H1 (cell line): ENCODE results near the gene MAGI1. TPM values are rescaled to one million over a fixed set of nuclear protein-coding genes. Genes with fewer than 3 reads are reported as not detected.

Experiments
- KDM1A ChIP-seq: fragments of 200-600, 300-600 bp; sonication (generic); IDR thresholded peaks from 2 replicates; pipeline ENCODE4 v1.7.1; 2016; ENCODE audit warnings: mild to moderate bottlenecking, low read length, borderline replicate concordance
- polyA plus RNA-seq, 7 experiments: library from polyadenylated mRNA; depleted of rRNA in 3 of 7; stranded (reverse) in 5 of 7; unstranded in 2 of 7; fragments of >200 nt in 5 of 7; fragments of 200-250 nt in 2 of 7; gene quantifications; 1 replicate in 5 of 7; 2 replicates in 1 of 7; 4 replicates in 1 of 7; pipeline versions ENCODE4 v1.2.1 to v1.2.3, GENCODE V29; 2011 to 2013; ENCODE audit warnings: missing spikeins in 2 of 7, mixed read lengths in 2 of 7
- total RNA-seq: library from RNA; stranded (reverse); fragmentation: NEBNext Ultra II Directional; extraction: Animal tissue kit (Norgen Biotek cat#: 25700); gene quantifications from 2 replicates; pipeline ENCODE4 v1.2.1, GENCODE V29; 2021

The MAGI1 gene
- total and polyA plus RNA-seq, 2 of the 8 experiments (the other 6 are each of a cell fraction or from before 2014, with no cell fraction given), result 19.8 to 78.0 TPM

GRCh38 chr3:65398953-65399352 is 639.8 kb downstream of the MAGI1 start (continued):
- no peak for TF ChIP-seq KDM1A
